Germinal center (tissue), 1 donor: ENCODE measurements around the gene CNST.
"Not testable (repeated sequence)": the region's sequence is repeated elsewhere in the genome, so short reads cannot be mapped to it uniquely, and the experiment has no call there.

Experiments
- DNase-seq: peaks from one replicate; pipeline ENCODE4 v3.0.0; 2012; ENCODE audit warnings: mixed read lengths, low spot score

CNST gene

GRCh38 chr1:246558041-246558440 lies 8.2 kb upstream of the CNST start:
- no peak for DNase-seq

DNA sequence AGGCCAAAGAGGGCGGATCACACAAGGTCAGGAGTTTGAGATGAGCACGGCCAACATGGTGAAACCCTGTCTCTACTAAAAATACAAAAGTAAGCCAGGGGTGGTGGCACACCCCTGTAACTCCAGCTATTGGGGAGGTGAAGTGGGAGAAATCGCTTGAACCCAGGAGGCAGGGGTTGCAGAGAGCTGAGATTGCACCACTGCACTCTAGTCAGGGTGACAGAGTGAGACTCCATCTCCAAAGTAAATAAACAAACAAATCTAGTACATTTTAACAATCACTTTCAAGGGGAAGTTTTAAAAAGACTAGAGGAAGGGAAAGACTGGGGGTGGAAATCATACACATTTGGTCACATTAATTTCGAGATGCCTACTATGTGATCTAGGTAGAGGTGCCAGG lies 6.9 kb upstream of the CNST start:
- no peak for DNase-seq

GRCh38 chr1:246560833-246561232 lies 5.4 kb upstream of the CNST start:
- not testable (repeated sequence) for DNase-seq

- no peak for DNase-seq
Measured at GRCh38 chr1:246564839-246565750, 1.2 kb upstream of the CNST start.

DNA sequence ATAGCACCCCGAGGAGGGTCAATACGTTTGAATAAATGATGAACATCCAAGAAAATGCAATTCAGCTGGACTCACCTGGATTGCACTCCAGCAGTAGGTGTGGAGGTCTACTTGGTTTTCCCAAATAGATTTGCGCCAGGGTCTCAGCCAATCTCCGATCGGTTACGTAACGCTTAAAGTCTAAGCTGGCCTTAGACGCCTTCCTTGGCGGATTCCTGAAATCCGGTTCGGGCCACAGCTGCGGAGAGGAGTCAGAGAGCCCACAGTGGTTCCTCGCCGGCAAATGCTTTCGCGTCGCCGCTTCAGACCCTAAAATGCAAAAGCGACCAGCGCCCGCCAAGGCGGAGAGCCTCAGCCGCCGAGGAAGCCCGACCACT lies 517 bp upstream of the CNST start:
- DNase-seq: no peak

- peak; percentile 58 for DNase-seq
Measured at GRCh38 chr1:246566813-246567645, 773 bp downstream of the CNST start.

DNA sequence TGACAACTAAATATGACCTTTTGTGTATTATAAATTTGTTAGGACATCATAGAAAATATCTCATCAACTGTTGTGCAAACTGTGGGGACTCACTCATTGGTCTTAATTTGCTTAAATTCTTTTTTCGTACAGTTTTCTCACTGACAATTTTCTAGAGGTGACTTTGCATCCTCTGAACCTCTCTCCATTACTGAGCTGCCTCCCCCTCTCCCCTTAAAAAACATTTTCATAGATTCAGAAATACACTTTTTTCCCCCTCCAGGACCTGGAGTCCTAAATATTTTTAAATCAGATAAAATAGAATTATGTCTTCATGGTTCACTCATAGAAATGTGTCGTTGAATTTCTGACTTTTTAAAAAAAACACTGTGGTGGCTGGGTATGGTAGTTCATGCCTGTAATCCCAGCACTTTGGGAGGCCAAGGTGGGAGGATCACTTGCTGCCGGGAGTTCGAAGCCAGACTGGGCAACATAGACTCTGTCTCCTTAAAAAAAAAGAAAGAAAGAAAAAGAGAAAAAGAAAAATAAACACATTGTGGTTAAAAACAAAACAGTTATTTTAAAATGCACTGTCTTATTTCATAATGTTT lies 1.5 kb downstream of the CNST start:
- DNase-seq: no peak

- DNase-seq: no peak
Measured at GRCh38 chr1:246569248-246570238, 3.3 kb downstream of the CNST start.

DNA sequence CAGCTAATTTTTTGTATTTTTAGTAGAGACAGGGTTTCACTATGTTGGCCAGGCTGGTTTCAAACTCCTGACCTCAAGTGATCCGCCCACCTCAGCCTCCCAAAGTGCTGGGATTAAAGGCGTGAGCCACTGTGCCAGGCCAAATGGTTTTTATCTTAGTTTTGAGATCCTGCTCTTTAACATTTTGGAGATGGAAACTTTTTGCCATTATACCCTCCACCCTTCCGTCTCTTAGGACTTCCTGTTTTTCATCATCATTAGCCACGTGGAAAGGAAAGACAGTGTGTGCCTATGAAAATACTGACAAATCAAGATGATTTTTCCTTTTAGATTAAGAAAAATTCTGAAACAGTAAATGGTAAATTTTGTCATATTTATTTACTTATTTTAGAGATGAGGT lies 5.1 kb downstream of the CNST start:
- peak; percentile 36 for DNase-seq

GRCh38 chr1:246571953-246572352 lies 5.7 kb downstream of the CNST start:
- DNase-seq: no peak

GRCh38 chr1:246572785-246573184 lies 6.5 kb downstream of the CNST start:
- DNase-seq: no peak

DNA sequence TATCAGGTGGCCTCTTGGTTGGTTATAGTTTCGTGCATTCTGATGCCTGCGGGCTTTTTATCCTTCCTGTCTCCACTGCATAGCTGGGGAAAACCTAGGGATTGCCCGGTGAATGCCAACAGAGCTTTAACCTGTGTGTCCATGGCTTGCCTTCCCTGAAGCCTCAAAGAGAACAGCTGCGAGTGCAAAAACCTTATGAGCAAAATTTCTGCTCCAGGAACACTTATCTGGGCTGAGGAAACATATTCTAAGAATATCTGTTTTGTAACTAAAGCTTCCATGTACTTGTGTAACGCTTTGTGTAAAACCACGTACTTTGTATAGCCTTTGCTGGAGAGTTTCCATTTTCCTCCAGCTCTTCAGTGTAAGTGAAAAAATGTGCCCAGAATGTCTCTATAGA lies 7.2 kb downstream of the CNST start:
- no peak for DNase-seq

DNA sequence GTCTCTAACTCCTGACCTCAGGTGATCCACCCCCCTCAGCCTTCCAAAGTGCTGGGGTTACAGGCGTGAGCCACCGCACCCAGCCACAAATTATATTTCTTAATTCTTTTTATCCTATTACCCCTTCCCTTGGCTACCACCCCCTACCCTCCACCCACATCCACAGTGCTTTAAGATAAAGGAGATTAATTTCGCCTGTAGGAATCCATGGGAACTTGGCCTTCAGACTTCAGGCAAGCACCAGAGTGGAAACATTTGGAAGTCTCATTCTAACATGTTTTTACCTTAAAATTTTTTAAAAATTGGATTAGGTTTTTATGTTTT lies 10.4 kb downstream of the CNST start:
- DNase-seq: no peak

- no peak for DNase-seq
Measured at GRCh38 chr1:246577082-246577719, 10.9 kb downstream of the CNST start.

DNA sequence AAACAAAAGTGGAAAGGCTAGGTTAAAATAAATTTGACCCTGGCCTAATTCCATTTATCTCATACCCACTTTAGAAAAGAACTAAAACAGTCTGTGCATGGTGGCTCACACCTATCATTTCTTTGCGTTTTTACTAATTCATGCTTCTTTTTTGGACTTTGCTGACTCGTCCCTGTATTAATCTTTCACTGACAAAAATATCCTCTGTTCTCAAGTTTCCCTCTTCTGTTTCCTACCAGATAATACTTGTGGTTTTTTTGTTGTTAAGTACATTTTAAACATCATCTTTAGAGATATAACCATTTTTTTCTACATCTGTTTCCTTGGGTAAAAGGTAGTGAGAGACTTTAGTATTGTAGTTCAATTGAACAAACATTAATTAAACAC lies 11.5 kb downstream of the CNST start:
- DNase-seq: no peak

- DNase-seq: peak; percentile 38
Measured at GRCh38 chr1:246579818-246580217, 13.6 kb downstream of the CNST start.

DNA sequence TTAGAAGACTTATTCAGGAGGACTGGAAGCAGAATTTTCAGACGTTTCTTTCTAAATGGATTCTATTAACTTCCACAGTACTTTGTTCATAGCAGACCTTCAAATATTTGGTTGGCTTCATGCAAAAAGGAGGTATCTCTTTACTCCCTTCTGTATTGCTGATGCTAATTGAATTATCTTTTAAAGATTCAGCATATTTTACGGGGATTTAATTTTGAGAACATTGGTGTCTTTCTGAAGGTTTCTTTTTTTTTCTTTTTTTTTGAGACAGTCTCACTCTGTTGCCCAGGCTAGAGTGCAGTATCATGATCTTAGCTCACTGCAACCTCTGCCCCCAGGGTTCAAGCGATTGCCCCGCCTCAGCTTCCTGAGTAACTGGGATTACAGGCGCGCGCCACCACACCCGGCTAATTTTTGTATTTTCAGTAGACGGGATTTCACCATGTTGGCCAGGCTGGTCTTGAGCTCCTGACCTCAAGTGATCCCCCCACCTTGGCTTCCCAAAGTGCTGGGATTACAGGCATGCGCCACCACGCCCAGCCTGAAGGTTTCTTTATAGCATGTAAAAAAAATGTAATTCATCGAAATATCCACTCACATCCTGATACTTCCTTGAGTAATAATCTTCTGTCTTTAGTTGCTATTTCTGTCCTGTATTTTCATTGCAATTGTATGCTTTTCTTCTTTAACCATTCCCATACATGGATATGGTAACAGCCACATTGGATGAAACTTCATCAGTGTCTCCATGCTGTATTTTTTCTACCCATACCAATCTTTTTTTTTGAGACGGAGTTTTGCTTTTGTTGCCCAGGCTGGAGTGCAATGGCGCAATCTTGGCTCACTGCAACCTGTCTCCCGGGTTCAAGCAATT lies 14.5 kb downstream of the CNST start:
- no peak for DNase-seq

DNA sequence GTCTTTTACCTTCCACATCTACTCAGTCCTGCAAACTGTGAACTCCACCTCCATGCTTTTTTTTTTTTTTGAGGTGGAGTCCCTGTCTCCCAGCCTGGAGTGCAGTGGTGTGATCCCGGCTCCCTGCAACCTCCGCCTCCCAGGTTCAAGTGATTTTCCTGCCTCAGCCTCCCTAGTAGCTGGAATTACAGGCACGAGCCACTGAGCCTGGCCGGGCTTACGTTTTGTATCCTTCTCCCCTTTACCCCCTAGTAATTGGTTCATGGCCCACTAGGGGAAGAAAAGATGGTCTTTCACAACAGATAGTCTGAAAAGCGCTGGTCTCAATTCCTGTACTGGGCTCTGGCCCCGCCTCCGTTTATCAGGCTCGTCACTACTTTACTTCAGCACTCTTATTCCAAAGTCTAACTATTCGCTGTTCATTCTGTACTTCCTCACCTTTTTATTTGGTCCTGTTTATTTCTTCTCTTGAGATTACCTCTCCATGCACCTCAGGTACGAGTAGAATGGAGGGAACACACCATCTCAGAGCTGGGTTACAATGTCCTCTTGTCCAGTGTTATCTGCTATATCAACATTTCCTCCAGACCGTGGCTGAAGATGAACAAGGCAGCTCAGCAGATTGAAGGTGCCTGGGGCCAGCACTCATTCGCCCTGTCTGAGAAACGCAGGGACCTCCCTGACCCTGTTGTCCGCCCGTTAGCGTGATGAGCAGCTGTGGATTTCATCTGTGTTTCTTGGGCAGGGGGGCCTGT lies 16.2 kb downstream of the CNST start:
- DNase-seq: no peak

GRCh38 chr1:246583056-246583440 lies 16.8 kb downstream of the CNST start:
- DNase-seq: no peak
